HG03575 (cell line): ENCODE data around the gene EFCAB10.
"Not testable (repeated sequence)": the region's sequence is repeated elsewhere in the genome, so short reads cannot be mapped to it uniquely, and the experiment has no call there.

Source experiments
- ATAC-seq: cut with Tn5 transposase; IDR thresholded peaks from one replicate; pipeline ENCODE4 v1.9.1; 2021; ENCODE audit not compliant: unreplicated experiment, insufficient number of reproducible peaks, low FRiP score; ENCODE audit errors: extremely low read depth

The EFCAB10 gene

DNA sequence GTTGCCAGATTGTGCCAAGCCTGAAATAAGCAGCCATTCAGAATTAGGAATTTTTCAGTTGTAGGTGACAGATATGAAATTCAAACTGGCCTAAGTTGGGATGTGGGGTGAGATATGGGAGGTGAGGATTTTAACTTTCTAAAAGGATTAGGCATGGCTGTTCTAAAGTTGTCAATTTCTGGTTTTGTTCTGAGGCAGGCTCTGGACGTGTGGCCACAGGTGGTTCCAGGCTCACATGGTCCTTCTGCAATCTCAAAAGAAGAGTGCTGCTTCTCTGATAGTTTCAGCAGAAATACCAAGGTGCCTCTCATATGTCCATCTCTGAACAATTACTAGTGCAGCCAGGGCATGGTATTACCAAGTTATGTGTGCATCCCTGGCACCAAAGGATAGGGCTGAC is 21.4 kb downstream of the EFCAB10 start:
- ATAC-seq: no peak

GRCh38 chr7:105538339-105538738 is 43.0 kb downstream of the EFCAB10 start:
- no peak for ATAC-seq

DNA sequence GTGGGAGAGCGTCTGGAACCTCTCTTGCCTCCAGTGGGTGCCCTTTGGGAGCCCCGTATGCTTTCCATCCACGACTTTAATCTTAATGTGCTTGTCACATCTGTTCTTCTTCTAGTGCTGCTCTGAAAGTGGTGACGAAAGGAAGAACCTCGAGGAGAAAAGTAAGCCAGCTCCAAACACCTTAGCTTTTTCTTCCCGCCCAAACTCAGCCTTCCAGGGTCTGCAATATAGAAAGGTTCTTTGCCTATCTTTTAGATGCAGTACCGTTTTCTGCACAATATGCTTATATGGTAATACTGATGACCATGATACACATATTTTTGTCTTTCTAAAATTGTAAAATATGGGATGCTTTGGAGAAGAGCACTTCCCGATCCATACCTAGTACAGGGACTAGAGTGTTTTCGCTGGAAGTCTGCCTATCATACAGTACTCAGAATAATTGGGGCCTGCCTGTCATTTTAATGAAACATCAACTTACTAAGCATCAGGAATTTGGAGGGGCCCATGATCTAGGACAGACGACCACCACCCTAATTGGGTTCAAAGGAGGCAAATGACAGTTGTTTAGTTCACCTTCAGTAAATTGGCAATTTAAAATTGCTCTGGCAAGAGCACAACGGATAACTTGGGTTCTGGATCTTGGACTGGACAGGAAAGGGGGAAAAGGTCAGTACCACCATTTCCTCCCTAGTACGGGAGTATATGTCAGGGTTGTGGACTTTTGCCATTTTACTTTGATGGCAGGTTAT is 48.4 kb downstream of the EFCAB10 start:
- no peak for ATAC-seq

GRCh38 chr7:105531792-105532671 is 49.3 kb downstream of the EFCAB10 start, which contains the start of gene RINT1:
Gene RINT1, plus strand, starts transcription at chr7:105532201. Its CDS starts 115 bp downstream, at chr7:105532316.
- peak; percentile 83 for ATAC-seq

DNA sequence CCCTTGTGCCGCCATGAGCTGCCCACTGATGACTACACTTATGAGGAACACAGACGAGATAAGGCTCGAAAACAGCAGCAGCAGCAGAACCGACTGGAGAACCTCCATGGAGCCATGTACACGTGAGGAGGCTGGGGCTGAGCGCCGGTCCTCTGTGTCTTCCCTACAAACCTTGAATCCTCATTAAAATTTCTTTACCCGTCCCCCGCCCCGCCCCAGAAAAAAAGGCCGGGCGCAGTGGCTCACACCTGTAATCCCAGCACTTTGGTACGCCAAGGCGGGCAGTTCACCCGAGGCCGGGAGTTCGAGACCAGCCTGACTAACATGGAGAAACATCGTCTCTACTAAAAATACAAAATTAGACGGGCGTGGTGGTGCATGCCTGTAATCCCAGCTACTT is 50.7 kb downstream of the EFCAB10 start:
- no peak for ATAC-seq

DNA sequence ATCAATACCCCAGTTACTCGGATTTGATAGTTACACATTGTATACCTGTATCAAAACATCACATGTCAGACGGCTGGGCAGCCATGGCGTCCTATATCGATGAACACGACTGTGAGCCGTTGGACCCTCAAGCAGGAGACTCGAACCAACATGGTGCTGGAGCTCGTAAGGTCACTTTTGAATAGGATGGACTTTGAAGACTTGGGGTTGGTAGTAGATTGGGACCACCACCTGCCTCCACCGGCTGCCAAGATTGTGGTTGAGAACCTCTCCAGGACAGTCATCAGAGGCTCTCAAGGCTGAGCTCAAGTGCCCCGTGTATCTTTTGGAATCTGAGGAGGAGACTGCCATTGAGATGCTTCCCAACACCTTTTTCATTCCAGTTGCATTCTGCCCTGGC is 51.2 kb downstream of the EFCAB10 start:
- no peak for ATAC-seq

- not testable (repeated sequence) for ATAC-seq
These were observed 53.6 kb downstream of the EFCAB10 start for GRCh38 chr7:105527737-105528136.

GRCh38 chr7:105524840-105525239 is 56.5 kb downstream of the EFCAB10 start:
- no peak for ATAC-seq

GRCh38 chr7:105524423-105524822 is 56.9 kb downstream of the EFCAB10 start:
- not testable (repeated sequence) for ATAC-seq

GRCh38 chr7:105521717-105522463 is 59.4 kb downstream of the EFCAB10 start, which contains the start of gene PUS7:
Gene PUS7, minus strand, starts transcription at chr7:105522271. Its CDS starts 13,759 bp downstream, at chr7:105508512.
- peak; percentile 40 for ATAC-seq

- ATAC-seq: peak; percentile 20
These were observed 60.1 kb downstream of the EFCAB10 start for GRCh38 chr7:105521027-105521716.

- not testable (repeated sequence) for ATAC-seq
These were observed 60.7 kb downstream of the EFCAB10 start for GRCh38 chr7:105520620-105521019.

- ATAC-seq: no peak
These were observed 61.9 kb downstream of the EFCAB10 start for GRCh38 chr7:105519353-105519752.

- ATAC-seq: not testable (repeated sequence)
These were observed 65.7 kb downstream of the EFCAB10 start for GRCh38 chr7:105515610-105516009.
